Right ventricle myocardium superior (tissue), 1 donor: Measurements from ENCODE around the gene PSMA4. TPM values are rescaled to one million over a fixed set of nuclear protein-coding genes. Genes with fewer than 3 reads are reported as not detected.
A peak's percentile ranks its signal among the peaks of the same experiment; 100 is the strongest.
"Not testable (repeated sequence)": the region's sequence is repeated elsewhere in the genome, so short reads cannot be mapped to it uniquely, and the experiment has no call there.

ENCODE experiments used
- ATAC-seq: fragments of 200-7000 bp; cut with Tn5 transposase; one replicate; pipeline ENCODE4 v1.9.1; 2020; ENCODE audit warnings: mild to moderate bottlenecking; ENCODE audit not compliant: poor library complexity
- DNase-seq: peaks from one replicate; pipeline ENCODE4 v3.0.0-alpha.2; 2020
- intact Hi-C: fragments of 100-400 bp; cut with DNase I; formaldehyde crosslinking; loops from one replicate; pipeline ENCODE4 v1.11.2; 2022
- total RNA-seq: library from RNA; stranded (reverse); fragmentation: NEBNext Ultra II Directional; extraction: Animal tissue kit (Norgen Biotek cat#: 25700); gene quantifications from one replicate; pipeline ENCODE4 v1.2.1, GENCODE V29; 2021
- donor health status: DM: no; HTN: yes; CAD: no; lungs with severe emphysema.

The PSMA4 gene
- total RNA-seq, 1 donor from 2014 or later, result 113 TPM

GRCh38 chr15:78542647-78543046 lies 2.4 kb downstream of the PSMA4 start:
- no peak for ATAC-seq
- intact Hi-C loops, result no loop called here
- DNase-seq, result no peak

GRCh38 chr15:78550194-78550593 lies 9.9 kb downstream of the PSMA4 start:
- DNase-seq (no peak), ATAC-seq (no peak)
- intact Hi-C loops, result no loop called here

- intact Hi-C loops, result no loop called here
- no peak for ATAC-seq
- DNase-seq, result no peak
These were observed 10.6 kb downstream of the PSMA4 start for GRCh38 chr15:78550815-78551214.

- ATAC-seq (no peak), DNase-seq (no peak)
- intact Hi-C loops, result no loop called here
These were observed 11.7 kb downstream of the PSMA4 start for GRCh38 chr15:78551902-78552301.

GRCh38 chr15:78552597-78552996 lies 12.4 kb downstream of the PSMA4 start:
- DNase-seq, result no peak
- intact Hi-C loops, result no loop called here
- ATAC-seq, result no peak

GRCh38 chr15:78560201-78560600 lies 20.0 kb downstream of the PSMA4 start:
- DNase-seq, intact Hi-C loops, ATAC-seq: not testable (repeated sequence)

GRCh38 chr15:78561490-78561889 lies 21.2 kb downstream of the PSMA4 start:
- intact Hi-C loops, result no loop called here
- no peak for ATAC-seq

GRCh38 chr15:78563092-78563491 lies 22.8 kb downstream of the PSMA4 start:
- no peak for DNase-seq
- no peak for ATAC-seq
- intact Hi-C loops, result no loop called here

More at GRCh38 chr15:78561490-78561889, 21.2 kb downstream of the PSMA4 start:
- DNase-seq, result no peak

- no peak for ATAC-seq
- intact Hi-C loops, result no loop called here
- DNase-seq, result no peak
These were observed 24.5 kb downstream of the PSMA4 start for GRCh38 chr15:78564743-78565096.

- peak; percentile 96 for ATAC-seq
- intact Hi-C loops, result no loop called here
- peak; percentile 92 for DNase-seq
These were observed 25.1 kb downstream of the PSMA4 start, which contains the start of gene CHRNA5 for GRCh38 chr15:78565097-78565950. TSS of gene CHRNA5 (plus strand) at chr15:78565520. CDS start at chr15:78565720, 200 bp downstream.

GRCh38 chr15:78565951-78566774 lies 25.9 kb downstream of the PSMA4 start:
- intact Hi-C loops, result no loop called here
- ATAC-seq, result no peak
- DNase-seq, result no peak

GRCh38 chr15:78567531-78567930 lies 27.3 kb downstream of the PSMA4 start:
- ATAC-seq (no peak), DNase-seq (no peak)
- intact Hi-C loops, result no loop called here

- no peak for ATAC-seq
- intact Hi-C loops, result no loop called here
- DNase-seq, result no peak
These were observed 30.5 kb downstream of the PSMA4 start for GRCh38 chr15:78570710-78571109.

- ATAC-seq, result no peak
- DNase-seq, result no peak
- intact Hi-C loops, result no loop called here
These were observed 31.1 kb downstream of the PSMA4 start for GRCh38 chr15:78571382-78571781.

- no peak for ATAC-seq
- DNase-seq, result no peak
- intact Hi-C loops, result no loop called here
These were observed 33.2 kb downstream of the PSMA4 start for GRCh38 chr15:78573416-78573815.

GRCh38 chr15:78574944-78575343 lies 34.7 kb downstream of the PSMA4 start:
- intact Hi-C loops, result no loop called here
- no peak for ATAC-seq
- DNase-seq, result no peak

- no peak for DNase-seq
- no peak for ATAC-seq
- intact Hi-C loops, result no loop called here
These were observed 57.3 kb downstream of the PSMA4 start for GRCh38 chr15:78597583-78597982.

GRCh38 chr15:78598348-78598747 lies 58.1 kb downstream of the PSMA4 start:
- intact Hi-C loops, result no loop called here
- no peak for DNase-seq
- ATAC-seq, result no peak

GRCh38 chr15:78599189-78599588 lies 58.9 kb downstream of the PSMA4 start:
- DNase-seq (no peak), ATAC-seq (no peak)
- intact Hi-C loops, result no loop called here
